Adipose tissue (tissue), 3 donors: Measurements from ENCODE around the gene CDK11A. TPM values are rescaled to one million over a fixed set of nuclear protein-coding genes. Genes with fewer than 3 reads are reported as not detected.
"Not testable (repeated sequence)": the region's sequence is repeated elsewhere in the genome, so short reads cannot be mapped to it uniquely, and the experiment has no call there.

Source experiments
- H3K27ac ChIP-seq: one replicate; pipeline ENCODE4 v1.5.1; 2013; ENCODE audit warnings: low read depth, low read length
- WGBS, 3 donors: extraction: QIAGEN DNeasy Blood & Tissue Kit; methylation state at CpG; one replicate each; pipeline ENCODE4 v1.1.7; 2013; 5-methylcytosine and 5-hydroxymethylcytosine counted together
- polyA plus RNA-seq, 3 donors: library from polyadenylated mRNA; stranded (reverse); fragments of 200-250 nt; gene quantifications; one replicate each; pipeline ENCODE4 v1.2.3, GENCODE V29; 2013
- donor health status: healthy with polysubstance abuse.
- donor health status: Bipolar disorder and iron deficiency.
- donor health status: healthy.

Gene CDK11A
- polyA plus RNA-seq, 3 donors = 10.5 to 52.6 (median 21.5) TPM

DNA sequence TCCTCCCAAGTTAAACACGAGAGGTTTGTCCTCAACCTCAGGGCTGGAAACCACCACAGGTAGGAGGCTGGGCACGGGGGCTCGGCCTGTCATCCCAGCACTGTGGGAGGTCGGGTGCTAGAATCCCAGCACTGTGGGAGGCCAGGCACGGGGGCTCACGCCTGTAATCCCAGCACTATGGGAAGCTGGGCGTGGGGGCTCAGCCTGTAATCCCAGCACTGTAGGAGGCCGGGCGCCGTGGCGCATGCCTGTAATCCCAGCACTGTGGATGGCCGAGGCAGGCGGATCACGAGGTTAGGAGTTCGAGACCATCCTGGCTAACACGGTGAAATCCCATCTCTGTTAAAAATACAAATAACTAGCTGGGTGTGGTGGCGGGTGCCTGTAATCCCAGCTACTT lies 6.7 kb upstream of the CDK11A start:
- 92 to 96% (median 94%) methylated on average over 15 to 17 of the region's 17 CpGs for WGBS, 3 donors
- H3K27ac ChIP-seq = no peak overlapping the region

- not testable (repeated sequence) for H3K27ac ChIP-seq
- 95 to 96% methylated on average over 4 to 9 of the region's 13 CpGs; no CpG with 5 or more reads in 1 of the 3 donors for WGBS, 3 donors
Observed at GRCh38 chr1:1730230-1730629, 6.1 kb upstream of the CDK11A start.

DNA sequence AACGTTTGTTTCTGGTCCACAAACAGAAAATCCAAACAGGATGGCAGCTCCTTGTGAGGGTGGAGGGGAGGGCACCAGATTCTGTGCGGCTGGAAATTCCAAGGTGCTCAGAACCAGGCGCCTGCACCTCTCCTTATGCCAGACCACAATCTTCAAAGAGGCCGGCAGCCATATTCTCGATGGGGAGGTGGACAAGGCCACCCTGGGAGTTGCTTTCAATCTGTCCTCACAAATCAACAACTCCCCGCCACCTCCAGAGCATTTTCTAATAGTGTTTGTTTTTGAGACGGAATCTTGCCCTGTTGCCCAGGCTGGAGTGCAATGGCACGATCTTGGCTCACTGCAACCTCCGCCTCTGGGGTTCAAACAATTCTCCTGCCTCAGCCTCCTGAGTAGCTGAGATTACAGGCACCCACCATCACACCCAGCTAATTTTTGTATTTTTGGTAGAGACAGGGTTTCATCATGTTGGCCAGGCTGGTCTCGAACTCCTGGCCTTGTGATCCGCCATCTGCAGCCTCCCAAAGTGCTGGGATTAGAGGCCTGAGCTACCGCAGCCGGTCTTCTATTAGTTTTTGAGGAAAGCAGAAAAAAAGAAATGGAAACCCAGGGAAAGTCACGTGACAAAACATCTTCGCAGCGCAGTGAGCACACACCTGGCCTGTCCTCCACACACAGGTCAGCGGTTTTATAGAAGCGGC lies 5.1 kb upstream of the CDK11A start:
- WGBS, 3 donors = 85 to 90% (median 87%) methylated on average over 10 to 15 of the region's 18 CpGs
- not testable (repeated sequence) for H3K27ac ChIP-seq

DNA sequence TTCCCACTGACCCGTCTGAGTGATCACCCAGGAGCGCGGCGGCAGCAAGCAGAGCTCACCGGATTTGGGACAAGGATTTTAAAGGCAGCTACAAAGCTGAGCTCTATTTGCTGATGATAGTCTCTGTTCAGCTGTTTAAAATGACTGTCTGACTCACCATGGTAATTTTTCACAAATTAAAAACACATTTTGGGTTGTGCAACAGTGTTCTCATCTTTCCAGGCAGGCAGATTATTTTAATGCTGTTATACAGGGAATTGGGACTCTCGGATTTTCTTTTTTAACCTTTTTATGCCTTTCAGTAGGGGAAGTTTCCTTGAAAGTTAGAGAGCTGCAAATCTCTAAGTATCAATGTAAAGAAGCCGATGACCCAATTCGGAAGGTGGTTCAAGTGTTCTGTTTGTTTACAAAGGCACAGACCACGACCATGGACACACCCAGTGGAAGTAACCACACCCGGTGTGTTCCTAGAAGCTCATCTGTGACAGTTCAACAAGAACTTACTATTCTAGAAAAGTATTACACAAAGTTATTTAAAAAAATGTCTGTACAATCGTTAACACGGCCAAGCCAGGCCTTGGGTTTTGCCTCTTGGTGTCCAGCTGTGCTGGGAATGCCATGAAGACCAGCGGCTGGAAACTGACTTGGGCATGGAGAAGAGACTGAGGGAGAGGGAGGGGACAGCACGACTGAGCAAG lies 4.3 kb upstream of the CDK11A start:
- H3K27ac ChIP-seq = peak overlapping the region; percentile 55
- WGBS, 3 donors = 50 to 74% (median 55%) methylated on average over 10 to 14 of the region's 14 CpGs

- H3K27ac ChIP-seq = not testable (repeated sequence)
- 72 to 85% (median 74%) methylated on average over 7 to 11 of the region's 12 CpGs for WGBS, 3 donors
Observed at GRCh38 chr1:1727131-1727651, 3.0 kb upstream of the CDK11A start.

- H3K27ac ChIP-seq = not testable (repeated sequence)
- WGBS, 3 donors = 91 to 97% (median 96%) methylated on average over 14 to 17 of the region's 17 CpGs
Observed at GRCh38 chr1:1726088-1726487, 1.9 kb upstream of the CDK11A start.

- no peak overlapping the region for H3K27ac ChIP-seq
- WGBS, 3 donors = 55 to 78% (median 71%) methylated on average over 7 of the region's 7 CpGs
Observed at GRCh38 chr1:1721201-1721600, 3.0 kb downstream of the CDK11A start.

DNA sequence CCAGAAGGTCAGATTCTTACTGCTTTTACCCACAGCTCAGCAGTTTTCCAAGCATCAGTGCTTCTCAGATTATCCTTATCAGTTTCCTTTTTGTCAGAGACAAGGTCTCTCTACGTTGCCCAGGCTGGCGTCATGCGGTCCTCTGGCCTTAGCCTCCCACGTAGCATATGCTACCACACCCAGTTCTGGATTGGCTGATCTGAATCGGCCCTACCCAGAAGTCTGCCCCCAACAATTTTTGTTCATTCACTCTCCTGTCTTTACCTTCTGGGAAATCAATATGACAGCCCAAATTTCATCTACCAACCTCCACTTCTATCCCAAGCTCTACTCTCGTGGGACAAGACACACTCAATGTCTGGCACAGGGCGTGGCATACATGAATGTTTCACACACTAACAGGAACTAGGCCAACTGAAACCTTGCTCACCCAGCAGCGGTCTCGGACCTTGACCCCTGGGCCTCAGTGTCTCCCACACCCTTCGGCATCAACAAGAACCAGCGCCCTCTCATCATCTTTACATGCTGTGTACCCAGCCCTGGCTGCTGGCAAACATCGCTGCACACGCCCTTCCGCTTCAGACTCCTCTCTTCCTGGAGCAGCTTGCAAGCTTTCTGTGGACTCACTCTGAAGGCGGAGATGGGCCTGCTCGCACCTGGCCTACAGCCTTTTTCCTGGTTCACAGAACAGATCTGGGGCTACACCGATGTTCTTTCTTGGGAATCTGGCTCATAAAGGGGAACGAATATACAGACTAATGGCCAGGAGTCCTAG lies 8.9 kb downstream of the CDK11A start:
- not testable (repeated sequence) for H3K27ac ChIP-seq
- 85 to 95% (median 92%) methylated on average over 8 to 14 of the region's 18 CpGs for WGBS, 3 donors

DNA sequence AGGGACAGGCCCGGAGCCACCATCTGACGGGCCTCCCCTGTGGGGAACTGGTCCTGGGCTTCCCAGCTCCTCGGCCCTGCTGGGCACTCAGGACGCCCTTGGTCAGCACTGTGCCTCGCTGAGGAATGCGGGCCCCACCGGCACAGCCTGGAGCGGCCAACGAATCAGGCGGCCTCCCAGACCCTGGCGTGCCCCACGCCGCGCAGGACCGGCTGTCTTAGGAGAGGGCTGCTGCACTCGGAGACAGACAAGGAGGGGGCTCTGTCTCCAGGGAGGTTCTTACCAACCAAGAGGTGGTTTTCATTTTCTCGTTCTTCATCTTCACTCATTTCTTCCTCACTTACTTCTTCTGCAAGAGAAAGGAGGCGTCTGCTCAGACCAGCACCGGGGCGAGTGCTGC lies 16.3 kb downstream of the CDK11A start:
- H3K27ac ChIP-seq = not testable (repeated sequence)
- 98% methylated on average over 13 of the region's 20 CpGs; no CpG with 5 or more reads in 2 of the 3 donors for WGBS, 3 donors

GRCh38 chr1:1707241-1707640 lies 16.9 kb downstream of the CDK11A start:
- 93% methylated on average over 13 of the region's 23 CpGs; no CpG with 5 or more reads in 2 of the 3 donors for WGBS, 3 donors
- not testable (repeated sequence) for H3K27ac ChIP-seq

- 95% methylated on average over 2 of the region's 10 CpGs; no CpG with 5 or more reads in 2 of the 3 donors for WGBS, 3 donors
- H3K27ac ChIP-seq = not testable (repeated sequence)
Observed at GRCh38 chr1:1705623-1706022, 18.5 kb downstream of the CDK11A start.

DNA sequence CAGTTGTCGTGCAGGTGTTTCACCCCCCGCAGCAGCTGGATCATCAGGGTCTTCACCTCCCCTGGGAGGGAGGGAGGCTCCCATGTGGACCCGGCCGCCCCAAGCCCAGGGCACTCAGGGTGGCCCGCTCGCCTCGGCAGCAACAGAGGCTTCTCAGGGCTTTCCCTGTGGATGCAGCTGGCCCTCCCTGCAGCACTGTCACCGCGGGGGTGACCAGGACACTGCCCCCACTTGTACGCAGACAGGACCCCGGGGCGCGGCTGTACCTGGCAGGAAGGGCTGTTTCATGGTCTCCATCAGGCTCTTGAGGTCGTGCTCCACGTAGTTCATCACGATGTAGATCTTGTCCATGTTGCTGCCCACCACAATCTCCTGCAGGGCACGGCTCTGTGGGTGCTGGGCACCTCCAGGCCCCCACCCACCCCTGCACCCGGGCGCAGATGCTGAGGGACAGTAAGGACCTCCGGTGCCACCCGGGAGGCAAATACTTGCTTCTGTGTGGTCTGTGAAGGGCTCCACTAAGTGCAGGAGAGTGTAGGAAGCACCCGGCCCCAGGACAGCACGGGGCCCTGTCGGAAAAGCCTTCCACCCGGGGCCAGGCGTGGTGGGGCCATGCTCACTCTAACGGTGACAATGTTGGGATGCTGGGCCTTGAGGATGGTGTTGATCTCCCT lies 19.7 kb downstream of the CDK11A start:
- WGBS, 3 donors = 90 to 95% (median 93%) methylated on average over 13 to 27 of the region's 27 CpGs
- H3K27ac ChIP-seq = not testable (repeated sequence)

DNA sequence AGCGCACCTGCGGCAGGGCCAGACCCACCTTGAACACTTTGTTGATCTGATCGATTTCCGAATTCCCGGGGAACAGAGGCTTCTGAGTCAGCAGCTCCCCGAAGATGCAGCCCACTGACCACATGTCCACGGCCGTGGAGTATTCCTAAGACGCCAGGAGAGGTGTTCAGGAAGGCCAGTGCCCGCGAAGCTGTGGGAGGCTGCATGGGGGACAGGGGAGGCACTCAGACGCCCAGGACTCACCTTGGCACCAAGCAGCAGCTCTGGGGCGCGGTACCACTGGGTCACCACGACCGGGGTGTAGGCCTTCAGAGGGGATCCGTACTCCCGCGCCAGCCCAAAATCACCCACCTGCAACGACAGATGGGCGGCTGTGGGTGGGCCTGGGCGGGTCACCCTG lies 20.4 kb downstream of the CDK11A start:
- H3K27ac ChIP-seq = no peak overlapping the region
- WGBS, 3 donors = 92 to 96% (median 96%) methylated on average over 11 to 22 of the region's 22 CpGs

GRCh38 chr1:1702506-1702905 lies 21.7 kb downstream of the CDK11A start:
- WGBS, 3 donors = 79 to 88% (median 80%) methylated on average over 3 to 7 of the region's 18 CpGs

DNA sequence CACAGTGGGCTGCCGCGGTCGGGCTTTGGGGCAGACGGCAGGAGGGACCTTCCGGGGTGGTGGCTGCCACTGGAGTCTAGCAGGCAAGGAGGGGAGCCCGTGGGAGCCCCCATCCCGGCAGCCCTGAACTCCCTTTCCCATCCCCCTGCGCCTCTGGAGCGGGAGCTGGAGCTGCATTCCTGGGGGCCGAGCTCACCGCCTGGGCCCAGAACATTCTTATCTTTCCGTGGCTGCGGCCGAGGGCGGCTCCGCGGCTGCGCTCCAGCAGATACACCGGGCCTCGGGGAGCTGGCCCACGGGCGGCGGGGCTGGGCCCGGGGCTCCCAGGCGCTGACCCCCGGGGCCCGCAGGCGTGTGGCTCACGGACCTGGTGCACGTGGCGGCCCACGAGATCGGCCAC lies 23.6 kb downstream of the CDK11A start:
- not testable (repeated sequence) for H3K27ac ChIP-seq
- WGBS, 3 donors = no CpG with 5 or more reads among the region's 33 CpGs

More at GRCh38 chr1:1702506-1702905, 21.7 kb downstream of the CDK11A start:
- H3K27ac ChIP-seq = not testable (repeated sequence)

DNA sequence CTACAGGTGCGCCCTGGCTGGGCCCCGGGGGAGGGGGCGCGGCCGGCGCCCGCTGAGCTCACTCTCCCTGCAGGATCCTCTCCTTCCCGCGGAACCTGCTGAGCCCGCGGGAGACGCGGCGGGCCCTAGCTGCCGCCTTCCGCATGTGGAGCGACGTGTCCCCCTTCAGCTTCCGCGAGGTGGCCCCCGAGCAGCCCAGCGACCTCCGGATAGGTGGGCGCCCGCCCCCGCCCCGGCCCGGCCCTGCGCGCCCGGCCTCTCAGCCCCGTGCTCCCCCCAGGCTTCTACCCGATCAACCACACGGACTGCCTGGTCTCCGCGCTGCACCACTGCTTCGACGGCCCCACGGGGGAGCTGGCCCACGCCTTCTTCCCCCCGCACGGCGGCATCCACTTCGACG lies 24.1 kb downstream of the CDK11A start:
- H3K27ac ChIP-seq = not testable (repeated sequence)
- WGBS, 3 donors = no CpG with 5 or more reads among the region's 45 CpGs

DNA sequence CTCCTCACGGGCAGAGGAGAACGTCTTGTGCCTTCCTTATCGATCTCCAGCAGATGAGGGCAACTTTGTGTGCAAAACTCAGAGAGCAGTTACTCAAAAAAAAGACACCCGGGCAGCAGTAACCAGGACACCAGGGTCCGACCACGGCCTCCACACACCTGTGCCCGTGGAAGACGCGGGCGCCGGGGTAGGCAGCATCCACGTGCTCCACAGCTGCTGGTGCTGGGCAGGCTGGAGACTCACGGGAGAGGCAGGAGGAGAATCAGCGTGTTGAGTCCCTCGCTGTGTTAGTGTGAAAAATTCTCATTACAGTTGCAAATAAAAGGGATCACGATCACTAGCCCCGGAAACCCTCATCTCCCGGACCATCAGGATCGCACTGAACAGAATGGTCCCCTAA lies 25.1 kb downstream of the CDK11A start:
- 88 to 92% (median 89%) methylated on average over 4 to 12 of the region's 19 CpGs for WGBS, 3 donors
- H3K27ac ChIP-seq = not testable (repeated sequence)
